Measurements from ENCODE around the gene TTLL13.
A peak's percentile ranks its signal among the peaks of the same experiment; 100 is the strongest.

Gene TTLL13

DNA sequence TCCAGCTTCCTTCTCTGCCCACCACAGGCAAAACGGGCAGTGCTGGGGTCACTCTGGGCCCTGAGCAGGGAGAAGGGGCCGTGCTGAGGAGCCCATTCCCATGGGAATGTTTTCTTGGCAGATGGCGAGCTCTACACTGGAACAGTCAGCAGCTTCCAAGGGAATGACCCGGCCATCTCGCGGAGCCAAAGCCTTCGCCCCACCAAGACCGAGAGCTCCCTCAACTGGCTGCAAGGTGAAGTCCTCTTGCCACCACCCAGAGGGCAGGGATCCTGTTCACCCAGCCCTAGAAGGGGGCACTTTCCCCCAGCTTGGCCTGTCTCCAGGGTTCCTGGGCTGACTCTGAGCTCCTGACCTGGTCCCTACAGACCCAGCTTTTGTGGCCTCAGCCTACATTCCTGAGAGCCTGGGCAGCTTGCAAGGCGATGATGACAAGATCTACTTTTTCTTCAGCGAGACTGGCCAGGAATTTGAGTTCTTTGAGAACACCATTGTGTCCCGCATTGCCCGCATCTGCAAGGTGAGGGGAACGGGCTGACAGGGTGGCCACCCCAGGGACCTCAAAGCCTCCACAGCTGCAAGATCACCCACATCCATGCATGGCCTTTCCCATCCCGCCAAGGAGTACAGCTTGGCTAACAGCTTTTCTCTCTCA, 28.0 kb upstream of the TTLL13 start:
- Histone ChIP-seq H3K9me2 (replicated peaks; ENCODE audit: insufficient read depth, low read length) (no peaks in the 10 kb centered on the region), H3K36me3 (replicated peaks; ENCODE audit: insufficient read depth, low read length) (no peaks in the 10 kb centered on the region), H3K4me3 (ENCODE audit: low read length) (no peak overlapping the region), H3K4me1 (ENCODE audit: low read length) (no peaks in the 10 kb centered on the region), H4K20me1 (ENCODE audit: insufficient read depth, low read length) (no peaks in the 10 kb centered on the region), H3K4me2 (ENCODE audit: low read depth, low read length) (no peak overlapping the region), H3K27me3 (replicated peaks; ENCODE audit: insufficient read depth, low read length) (no peaks in the 10 kb centered on the region), H2AFZ (ENCODE audit: low read length) (no peak overlapping the region), H3K9me3 (replicated peaks; ENCODE audit: insufficient read depth, low read length) (no peaks in the 10 kb centered on the region), H3K9ac (ENCODE audit: low read length) (no peak overlapping the region), H3K79me2 (ENCODE audit: low read length) (0 out of 2 replicates have a peak, but pooled peaks cover 5% of the 10 kb centered on the region), H3K27ac (ENCODE audit: low read length) (no peak overlapping the region), H3F3A (ENCODE audit: insufficient read depth, low read length) (no peaks in the 10 kb centered on the region)
- peak; percentile 32 for DNase-seq
- TF ChIP-seq, protein P1, sequence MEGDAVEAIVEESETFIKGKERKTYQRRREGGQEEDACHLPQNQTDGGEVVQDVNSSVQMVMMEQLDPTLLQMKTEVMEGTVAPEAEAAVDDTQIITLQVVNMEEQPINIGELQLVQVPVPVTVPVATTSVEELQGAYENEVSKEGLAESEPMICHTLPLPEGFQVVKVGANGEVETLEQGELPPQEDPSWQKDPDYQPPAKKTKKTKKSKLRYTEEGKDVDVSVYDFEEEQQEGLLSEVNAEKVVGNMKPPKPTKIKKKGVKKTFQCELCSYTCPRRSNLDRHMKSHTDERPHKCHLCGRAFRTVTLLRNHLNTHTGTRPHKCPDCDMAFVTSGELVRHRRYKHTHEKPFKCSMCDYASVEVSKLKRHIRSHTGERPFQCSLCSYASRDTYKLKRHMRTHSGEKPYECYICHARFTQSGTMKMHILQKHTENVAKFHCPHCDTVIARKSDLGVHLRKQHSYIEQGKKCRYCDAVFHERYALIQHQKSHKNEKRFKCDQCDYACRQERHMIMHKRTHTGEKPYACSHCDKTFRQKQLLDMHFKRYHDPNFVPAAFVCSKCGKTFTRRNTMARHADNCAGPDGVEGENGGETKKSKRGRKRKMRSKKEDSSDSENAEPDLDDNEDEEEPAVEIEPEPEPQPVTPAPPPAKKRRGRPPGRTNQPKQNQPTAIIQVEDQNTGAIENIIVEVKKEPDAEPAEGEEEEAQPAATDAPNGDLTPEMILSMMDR (IDR thresholded peaks at IDR 0.05; ENCODE audit: low read length): peak; percentile 65
- TF ChIP-seq EZH2phosphoT487 (IDR thresholded peaks at IDR 0.05; ENCODE audit: low read length): no peak

DNA sequence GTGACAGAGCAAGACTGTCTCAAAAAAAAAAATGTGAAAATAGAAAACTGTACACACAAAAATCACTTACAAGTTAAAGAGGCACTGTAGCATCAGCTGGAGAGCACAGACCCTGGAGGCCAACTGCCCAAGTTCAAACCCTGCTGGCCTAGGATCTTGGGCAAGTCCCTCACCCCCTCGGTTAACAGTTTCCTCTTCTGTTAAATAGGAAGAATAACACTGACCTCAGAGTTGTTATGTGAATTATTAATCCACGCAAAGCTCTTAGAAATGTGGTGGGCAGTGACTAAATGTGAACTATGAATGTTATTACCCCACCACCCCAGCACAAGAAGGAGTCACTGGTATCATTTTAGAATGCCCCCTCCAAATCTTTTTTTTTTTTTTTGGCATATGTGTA, 26.8 kb upstream of the TTLL13 start:
- Histone ChIP-seq H3K27ac (ENCODE audit: low read length) (no peak overlapping the region), H3K4me1 (ENCODE audit: low read length) (no peaks in the 10 kb centered on the region), H3K79me2 (ENCODE audit: low read length) (0 out of 2 replicates have a peak, but pooled peaks cover 2% of the 10 kb centered on the region), H3K9ac (ENCODE audit: low read length) (no peak overlapping the region), H2AFZ (ENCODE audit: low read length) (no peak overlapping the region), H3K9me3 (replicated peaks; ENCODE audit: insufficient read depth, low read length) (no peaks in the 10 kb centered on the region), H3K36me3 (replicated peaks; ENCODE audit: insufficient read depth, low read length) (no peaks in the 10 kb centered on the region), H3K27me3 (replicated peaks; ENCODE audit: insufficient read depth, low read length) (no peaks in the 10 kb centered on the region), H3K4me3 (ENCODE audit: low read length) (no peak overlapping the region), H3K9me2 (replicated peaks; ENCODE audit: insufficient read depth, low read length) (no peaks in the 10 kb centered on the region), H3F3A (ENCODE audit: insufficient read depth, low read length) (no peaks in the 10 kb centered on the region), H4K20me1 (ENCODE audit: insufficient read depth, low read length) (no peaks in the 10 kb centered on the region), H3K4me2 (ENCODE audit: low read depth, low read length) (no peak overlapping the region)
- DNase-seq: no peak
- TF ChIP-seq, protein P1 (IDR thresholded peaks at IDR 0.05; ENCODE audit: low read length): no peak
- no peak for TF ChIP-seq EZH2phosphoT487 (IDR thresholded peaks at IDR 0.05; ENCODE audit: low read length)
- TF ChIP-seq EZH2 (optimal IDR thresholded peaks at IDR 0.05; ENCODE audit: low read depth, low read length): no peak

DNA sequence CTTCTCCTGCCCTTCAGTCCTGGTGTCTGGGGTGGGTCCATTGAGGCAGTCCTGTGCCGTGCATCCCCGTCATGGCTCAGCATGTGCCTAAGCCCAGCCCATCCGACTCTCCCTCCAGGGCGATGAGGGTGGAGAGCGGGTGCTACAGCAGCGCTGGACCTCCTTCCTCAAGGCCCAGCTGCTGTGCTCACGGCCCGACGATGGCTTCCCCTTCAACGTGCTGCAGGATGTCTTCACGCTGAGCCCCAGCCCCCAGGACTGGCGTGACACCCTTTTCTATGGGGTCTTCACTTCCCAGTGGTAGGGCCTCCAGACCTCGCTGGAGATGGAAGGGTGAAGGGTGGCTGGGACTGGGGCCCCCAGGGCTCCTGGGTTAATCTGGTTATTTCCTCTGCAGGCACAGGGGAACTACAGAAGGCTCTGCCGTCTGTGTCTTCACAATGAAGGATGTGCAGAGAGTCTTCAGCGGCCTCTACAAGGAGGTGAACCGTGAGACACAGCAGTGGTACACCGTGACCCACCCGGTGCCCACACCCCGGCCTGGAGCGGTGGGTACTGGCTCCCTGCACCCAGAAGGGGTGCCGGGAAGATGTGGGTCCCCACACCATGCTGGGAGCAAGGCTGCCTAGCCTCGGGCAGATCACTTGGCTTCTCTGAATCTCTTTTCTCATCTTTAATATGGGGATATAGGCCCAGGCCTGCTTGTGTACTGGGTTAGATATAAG, 25.8 kb upstream of the TTLL13 start:
- H3K4me2 ChIP-seq (ENCODE audit: low read depth, low read length): no peak overlapping the region
- H3K9me3 ChIP-seq (replicated peaks; ENCODE audit: insufficient read depth, low read length): no peaks in the 10 kb centered on the region
- no peaks in the 10 kb centered on the region for H3F3A ChIP-seq (ENCODE audit: insufficient read depth, low read length)
- H3K4me3 ChIP-seq (ENCODE audit: low read length): no peak overlapping the region
- no peaks in the 10 kb centered on the region for H3K79me2 ChIP-seq (ENCODE audit: low read length)
- H3K27me3 ChIP-seq (replicated peaks; ENCODE audit: insufficient read depth, low read length): no peaks in the 10 kb centered on the region
- DNase-seq: no peak
- TF ChIP-seq, protein P1 (IDR thresholded peaks at IDR 0.05; ENCODE audit: low read length): no peak
- no peak for TF ChIP-seq EZH2phosphoT487 (IDR thresholded peaks at IDR 0.05; ENCODE audit: low read length)
- TF ChIP-seq EZH2 (optimal IDR thresholded peaks at IDR 0.05; ENCODE audit: low read depth, low read length): no peak
- H3K9me2 ChIP-seq (replicated peaks; ENCODE audit: insufficient read depth, low read length): no peaks in the 10 kb centered on the region
- H4K20me1 ChIP-seq (ENCODE audit: insufficient read depth, low read length): no peaks in the 10 kb centered on the region
- H3K27ac ChIP-seq (ENCODE audit: low read length): no peak overlapping the region
- no peak overlapping the region for H3K9ac ChIP-seq (ENCODE audit: low read length)
- no peaks in the 10 kb centered on the region for H3K4me1 ChIP-seq (ENCODE audit: low read length)
- H2AFZ ChIP-seq (ENCODE audit: low read length): no peak overlapping the region
- H3K36me3 ChIP-seq (replicated peaks; ENCODE audit: insufficient read depth, low read length): peaks cover 3% of the 10 kb centered on the region; the same call in 1 of the 2 replicates
